Activated naive CD4-positive, alpha-beta T cell (primary cell): ENCODE measurements around the gene MCTP1.
"Not testable (repeated sequence)": the region's sequence is repeated elsewhere in the genome, so short reads cannot be mapped to it uniquely, and the experiment has no call there.

Source experiments
- DNase-seq, 4 experiments: peaks; one replicate each; lab custom pipeline; 2025; lab: John Stamatoyannopoulos, UW

Gene MCTP1

DNA sequence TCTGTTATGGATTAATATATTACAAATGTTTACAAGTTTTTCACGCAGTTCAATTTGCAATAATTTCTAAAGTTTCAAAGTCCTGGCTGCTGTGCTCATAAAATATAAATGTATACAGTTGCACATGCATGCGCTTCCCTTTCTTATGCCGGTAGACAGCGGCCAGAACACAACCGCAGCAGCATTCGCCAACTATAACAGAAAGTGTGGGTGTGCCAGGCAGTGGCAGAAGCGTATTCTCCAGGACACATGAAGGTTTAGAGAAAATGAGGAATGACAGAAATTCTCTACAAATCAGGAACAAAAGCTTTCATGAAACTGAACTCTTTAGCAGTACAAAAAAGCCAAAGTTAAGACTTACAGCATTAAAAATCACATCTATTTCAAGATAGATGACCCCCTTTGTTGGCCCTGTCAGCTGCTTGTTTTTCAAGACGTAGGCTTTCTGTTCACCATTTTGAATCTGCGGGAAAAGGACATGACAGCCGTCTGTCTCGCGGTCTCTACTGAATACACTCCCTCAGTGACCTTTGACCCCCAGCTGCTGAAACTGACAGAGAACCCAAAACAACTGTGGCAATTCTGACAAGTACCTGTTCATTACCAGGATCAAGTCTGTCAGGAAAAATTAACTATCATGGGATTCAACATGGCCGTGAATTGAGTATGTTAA, 414.2 kb downstream of the MCTP1 start:
- no peak for DNase-seq

DNA sequence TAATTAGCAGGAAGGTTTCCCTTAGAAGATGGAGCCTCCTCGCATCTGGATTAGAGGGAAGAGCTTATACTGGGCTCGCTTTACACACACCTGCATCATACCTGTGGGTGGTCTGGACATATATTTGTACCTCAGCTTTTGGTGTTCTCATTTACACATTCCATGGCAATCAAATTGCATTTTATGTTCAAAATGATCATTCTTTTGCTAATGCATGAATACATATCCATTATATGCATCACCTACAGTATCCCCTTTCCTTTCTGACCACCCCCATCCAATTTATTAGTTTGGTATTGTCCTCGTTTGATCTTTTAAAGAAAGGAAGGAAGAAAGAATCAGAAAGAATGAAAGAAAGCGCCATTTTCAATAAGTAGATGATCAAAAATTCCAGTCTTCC, 415.0 kb downstream of the MCTP1 start:
- DNase-seq: no peak

DNA sequence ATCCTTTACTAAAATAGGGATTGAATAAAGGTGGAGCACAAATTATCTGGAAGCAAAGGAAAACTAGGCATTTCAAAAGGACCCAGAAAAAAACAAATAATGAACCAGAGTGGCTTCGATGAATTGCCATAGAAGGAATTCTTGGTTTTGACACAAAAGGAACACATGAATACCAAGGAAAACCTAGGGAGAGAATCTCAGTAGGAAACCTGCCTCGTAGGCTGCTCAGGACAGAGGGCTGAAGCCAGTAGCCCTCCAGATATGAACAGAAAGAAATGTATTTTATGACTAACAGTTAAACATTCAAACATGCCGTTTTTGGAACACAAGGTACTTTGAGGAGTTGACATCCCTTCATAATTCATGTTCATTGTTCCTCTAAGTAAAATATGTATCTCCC, 420.9 kb downstream of the MCTP1 start:
- no peak for DNase-seq

DNA sequence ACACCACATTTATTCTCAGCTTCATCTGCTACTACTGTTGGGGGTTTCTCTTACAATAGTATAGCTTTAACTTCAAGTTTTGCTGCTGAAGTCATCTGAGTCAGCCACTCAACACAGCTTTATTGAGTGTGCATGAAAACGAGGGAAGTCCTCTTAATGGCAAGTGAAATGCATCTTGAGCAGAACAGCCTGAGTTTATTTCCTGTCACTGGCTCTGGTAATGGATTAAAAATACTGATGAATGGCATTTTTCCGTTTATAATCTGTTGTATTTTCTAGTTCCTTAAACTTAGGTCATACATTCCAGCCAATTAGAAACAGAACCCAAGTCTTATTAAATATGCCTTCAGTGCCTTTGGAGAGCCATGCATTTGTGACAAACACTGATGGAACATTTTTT, 427.8 kb downstream of the MCTP1 start:
- DNase-seq: no peak

DNA sequence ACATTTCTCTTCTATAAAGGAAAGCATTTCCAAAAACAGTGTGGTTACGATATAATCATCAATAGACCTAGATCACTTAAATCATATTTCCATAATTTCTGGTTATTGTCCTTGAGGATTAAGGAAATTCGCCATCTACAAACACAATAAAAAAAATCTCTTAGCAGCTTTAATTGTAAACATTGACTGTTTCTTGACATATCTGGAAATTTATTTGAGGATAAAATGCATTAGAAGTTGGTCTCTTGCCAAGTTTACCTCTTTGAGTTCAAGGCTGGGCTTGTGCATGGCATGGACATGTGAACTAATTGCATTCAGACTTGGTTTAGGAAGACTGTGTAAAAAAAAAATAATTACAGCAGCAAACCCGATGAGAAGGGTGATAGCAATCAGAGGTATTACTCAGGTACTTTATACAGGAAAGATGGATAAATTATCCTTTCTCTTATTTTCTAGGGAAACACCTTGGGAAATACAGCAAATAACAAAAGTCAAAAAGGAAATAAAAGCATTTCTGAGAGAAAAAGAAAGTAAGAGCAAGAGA, 428.6 kb downstream of the MCTP1 start:
- no peak for DNase-seq

DNA sequence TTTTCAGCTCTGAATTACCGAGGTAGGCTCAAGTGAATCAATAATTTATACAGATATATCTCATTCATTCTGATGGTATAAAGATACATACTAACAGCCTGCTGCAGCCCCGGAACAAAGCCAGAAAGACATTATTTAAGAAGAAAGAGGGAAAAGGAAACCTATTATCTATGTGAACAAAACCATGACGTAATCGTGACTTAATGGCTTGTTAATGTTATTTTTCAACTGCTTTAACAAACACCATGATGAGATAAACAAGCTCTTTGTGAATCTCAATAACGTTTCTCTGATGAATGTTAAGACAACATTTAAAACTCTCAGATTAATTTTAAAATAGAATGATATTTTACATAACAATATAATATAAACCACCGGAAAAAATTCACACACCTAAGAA, 429.4 kb downstream of the MCTP1 start:
- no peak for DNase-seq

DNA sequence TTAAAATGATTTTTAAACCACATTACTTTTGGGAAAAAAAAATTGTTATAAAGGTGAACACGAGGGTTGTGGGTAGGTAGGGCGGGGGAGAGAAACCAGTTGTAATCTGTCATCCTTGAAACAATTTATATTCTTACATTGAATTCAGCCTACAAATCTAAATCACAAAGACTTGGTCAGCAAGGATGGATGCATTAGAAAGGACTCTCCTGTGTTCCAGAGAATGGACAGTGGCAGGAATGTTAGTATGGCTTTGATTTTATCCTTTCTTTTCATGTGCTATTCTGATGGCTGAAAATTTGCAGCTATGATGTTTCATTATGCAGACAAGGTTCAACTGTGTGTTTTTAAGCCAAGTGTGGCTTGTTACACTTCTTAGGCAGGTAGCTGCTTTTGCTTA, 431.8 kb downstream of the MCTP1 start:
- no peak for DNase-seq

DNA sequence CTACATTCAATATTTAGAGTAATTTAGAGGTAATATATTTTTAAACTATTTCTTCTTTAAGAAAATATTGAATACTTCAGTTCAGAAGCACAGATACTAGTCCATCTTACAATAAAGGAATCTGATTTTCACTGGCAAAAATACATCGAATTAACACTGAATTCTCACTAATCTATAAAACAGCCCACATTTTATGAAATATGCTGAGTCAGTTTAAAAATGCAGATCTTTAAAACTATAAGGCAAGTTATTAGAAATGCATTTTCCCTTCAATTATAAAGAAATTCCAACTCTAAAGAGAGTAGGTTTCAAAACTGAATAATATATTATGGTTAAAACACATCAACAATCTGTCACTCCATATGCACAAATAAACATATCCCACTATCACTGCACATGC, 433.9 kb downstream of the MCTP1 start:
- DNase-seq: no peak

DNA sequence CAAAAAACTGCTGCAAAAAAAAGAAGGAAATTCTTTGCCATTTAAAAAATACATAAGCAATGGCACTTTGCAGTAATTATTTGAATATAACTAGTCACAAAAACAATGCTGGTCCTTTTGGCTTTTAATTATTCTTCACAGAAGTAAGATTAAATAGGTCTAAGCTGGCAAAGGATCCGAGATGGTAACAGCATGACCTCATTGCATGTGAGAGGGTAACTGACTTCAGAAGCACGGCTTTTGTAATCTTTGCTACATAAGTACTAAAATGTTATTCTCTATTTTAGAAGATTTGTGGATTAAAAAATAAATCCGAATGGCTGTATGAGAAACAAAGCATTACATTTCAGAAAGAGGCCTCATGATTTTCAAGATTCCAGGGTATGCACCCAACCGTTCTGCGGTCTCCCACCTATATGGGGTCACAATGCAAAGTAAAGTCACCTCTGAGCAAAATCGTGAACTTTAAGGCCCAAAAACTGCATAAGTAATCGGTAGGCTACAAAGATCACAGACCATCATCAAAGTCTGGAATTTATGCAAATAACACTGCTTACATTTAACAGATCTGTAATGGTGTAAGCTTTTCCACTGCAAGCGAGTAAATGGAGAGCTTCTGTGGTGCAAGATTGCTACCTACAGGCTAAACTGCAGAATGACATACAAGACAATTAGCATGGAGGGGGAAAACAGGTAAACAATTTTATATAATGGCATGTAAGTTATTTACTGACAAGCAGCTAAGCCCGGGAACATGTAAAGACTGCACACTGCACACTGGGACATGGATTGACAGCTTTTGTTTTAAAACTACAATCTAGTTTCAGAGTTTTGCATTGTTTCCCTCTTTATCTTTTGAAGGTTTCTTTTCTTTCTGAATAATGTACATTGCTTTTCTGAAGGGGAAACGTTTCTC, 434.8 kb downstream of the MCTP1 start:
- DNase-seq: no peak

DNA sequence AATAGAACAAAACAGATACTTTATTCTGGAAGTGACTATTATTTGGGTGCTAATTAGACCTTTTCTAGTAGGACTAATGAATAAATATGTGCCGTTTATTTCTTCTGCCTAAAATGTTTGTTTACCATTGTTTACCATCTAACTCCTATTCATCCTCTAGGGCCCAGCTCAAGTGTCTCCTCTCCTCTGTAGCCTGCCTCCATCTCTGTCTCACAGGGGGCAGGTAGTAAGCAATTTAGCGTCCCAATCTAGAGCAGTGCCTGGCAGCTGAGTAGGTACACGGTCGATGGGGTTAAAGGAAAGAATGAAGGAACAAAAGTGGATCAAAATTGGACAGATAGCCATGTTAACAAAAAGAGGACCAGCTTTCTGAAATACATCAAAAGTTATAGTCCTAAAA, 435.6 kb downstream of the MCTP1 start:
- no peak for DNase-seq

DNA sequence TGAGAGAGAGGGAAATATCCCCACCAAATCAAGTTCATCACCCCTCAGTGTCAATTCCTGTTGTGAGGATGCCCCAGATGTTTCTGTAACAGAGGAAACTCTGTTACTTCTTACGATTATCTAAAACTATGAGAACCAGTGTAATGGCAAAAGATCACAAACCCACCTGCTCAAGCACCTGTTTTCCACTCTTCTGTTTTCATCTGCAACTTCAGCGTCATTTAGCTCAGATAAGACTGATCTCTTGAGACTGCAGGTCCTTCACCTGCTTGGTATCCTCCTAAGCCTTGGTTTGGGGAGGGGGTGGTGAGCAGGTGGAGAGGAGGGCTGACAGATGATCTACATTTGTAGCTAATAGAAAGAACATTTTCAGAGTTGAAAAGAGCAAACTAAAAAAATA, 437.2 kb downstream of the MCTP1 start:
- DNase-seq: no peak

DNA sequence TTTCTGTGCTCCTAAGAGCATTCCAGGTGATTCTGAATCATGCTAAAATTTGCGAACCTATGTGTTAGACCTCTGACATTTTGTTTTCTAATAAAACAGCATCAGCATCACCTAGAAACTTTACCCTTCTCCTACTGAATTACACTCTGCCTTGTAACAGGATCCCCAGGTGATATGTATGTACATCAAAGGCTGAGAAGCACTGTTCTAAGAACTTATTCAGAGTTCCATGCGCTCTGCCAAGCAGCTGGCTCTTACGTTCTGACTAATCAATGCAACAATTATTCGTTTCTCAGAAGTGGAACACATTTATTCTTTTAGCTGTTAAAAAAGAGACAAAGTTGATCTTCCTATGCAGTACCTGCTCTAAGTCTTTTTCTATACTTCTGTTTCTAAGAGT, 437.9 kb downstream of the MCTP1 start:
- no peak for DNase-seq

DNA sequence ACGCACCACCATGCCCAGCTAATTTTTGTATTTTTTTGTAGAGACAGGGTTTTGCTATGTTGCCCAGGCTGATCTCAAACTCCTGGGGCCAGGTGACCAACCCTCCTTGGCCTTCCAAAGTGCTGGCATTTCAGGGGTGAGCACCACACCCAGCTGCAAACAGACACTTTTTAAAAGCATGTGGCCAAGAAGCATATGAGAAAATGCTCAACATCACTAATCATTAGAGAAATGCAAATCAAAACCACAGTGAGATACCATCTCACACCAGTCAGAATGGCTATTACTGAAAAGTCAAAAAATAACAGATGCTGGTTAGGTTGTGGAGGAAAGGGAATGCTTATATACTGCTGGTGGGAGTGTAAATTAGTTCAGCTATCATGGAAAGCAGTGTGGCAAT, 439.2 kb downstream of the MCTP1 start:
- not testable (repeated sequence) for DNase-seq

DNA sequence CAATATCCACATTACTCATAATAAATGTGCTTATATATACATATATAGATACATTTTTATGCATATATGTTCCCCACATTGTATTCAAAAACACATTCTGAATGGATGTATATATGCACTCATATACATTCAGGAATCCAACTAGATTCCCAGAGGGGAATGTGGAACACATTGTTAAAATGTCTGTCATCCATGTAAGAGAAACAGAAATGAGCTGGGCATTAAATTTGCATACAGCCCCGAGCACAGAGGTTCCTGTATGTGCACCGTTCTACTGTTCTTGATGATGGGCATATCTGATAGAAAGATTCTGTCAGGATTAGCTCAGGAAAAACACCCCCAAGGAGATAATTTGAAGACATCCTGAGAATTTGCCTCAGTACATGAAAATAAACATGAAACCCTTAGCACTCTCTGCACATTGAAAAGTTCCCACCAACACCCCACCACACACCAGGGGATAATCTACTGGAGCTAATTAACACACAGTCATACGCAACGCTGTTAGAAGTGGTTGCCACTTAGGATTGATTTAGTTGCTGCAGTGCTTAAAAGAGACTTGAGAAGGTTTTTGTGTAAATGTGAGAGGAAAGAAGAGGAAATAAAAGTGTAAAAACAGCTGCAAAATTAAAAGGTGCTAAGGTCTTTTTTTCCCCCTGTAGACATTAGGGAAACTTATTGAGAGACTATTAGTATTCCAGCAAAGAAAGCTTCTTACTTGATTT, 443.1 kb downstream of the MCTP1 start:
- no peak for DNase-seq

DNA sequence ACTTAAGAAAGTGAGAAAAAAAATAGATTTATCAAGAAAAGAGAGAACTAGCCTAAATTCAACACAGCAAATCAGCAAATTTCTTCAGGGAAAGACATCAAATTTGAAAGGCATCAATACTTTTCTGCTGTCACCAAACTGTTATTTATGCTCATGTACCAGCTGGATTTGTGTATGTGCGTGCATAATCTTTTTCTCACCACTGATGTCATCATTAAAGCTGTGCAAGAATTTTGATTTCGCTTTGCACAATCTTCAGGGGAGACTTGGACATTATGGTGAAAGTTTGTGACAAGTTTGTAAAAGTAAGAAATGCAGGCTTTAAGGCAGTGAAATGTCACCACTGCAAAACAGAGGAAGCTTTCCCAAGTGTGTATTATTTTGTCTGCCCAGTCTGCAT, 451.0 kb downstream of the MCTP1 start:
- DNase-seq: no peak

DNA sequence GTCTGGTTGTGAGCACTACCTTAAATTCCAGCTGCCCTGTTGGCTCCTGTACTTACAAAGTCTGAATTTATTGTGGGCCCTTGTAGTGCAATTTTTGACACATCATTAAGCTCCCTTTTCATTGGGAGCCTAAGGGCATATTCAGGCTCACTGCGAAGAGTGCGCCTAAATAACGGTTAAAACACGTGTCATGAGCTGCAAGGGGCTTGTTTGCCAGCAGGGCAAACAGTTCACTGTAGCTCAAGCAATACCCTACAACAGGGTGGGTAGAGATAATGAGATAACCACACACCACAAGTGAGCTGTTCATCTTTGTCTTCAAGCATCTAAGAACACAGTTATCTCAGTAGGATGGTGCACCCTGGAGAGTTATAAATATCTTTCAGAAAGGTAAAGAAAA, 452.2 kb downstream of the MCTP1 start:
- no peak for DNase-seq

DNA sequence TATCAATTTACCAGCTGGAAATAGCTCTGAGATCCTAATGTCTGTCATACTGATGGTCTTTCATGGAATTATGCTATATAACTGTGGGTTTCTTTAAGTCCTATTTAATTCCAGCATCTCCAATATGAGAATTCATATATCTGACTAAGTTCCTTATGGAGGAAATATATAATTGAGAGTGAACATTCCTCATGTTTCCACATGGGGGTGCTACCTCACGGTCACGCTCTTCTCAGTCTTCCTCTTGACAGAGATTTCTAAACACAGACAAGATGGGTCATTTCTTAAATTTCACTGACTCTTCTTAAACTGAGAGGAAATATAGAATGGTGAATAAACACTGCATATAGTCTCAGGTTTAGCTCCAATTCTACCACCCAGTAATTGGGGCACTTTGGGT, 454.4 kb downstream of the MCTP1 start:
- no peak for DNase-seq

DNA sequence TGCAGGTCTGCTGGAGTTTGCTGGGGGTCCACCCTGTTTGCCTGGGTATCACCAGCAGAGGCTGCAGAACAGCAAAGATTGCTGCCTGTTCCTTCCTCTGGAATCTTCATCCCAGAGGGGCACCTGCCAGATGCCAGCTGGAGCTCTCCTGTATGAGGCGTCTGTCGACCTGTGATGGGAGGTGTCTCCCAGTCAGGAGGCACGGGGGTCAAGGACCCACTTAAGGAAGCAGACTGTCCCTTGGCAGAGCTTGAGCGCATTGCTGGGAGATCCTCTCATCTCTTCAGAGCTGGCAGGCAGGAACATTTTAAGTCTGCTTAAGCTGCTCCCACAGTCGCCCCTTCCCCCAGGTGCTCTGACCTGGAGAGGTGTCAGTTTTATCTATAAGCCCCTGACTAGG, 456.7 kb downstream of the MCTP1 start:
- not testable (repeated sequence) for DNase-seq

DNA sequence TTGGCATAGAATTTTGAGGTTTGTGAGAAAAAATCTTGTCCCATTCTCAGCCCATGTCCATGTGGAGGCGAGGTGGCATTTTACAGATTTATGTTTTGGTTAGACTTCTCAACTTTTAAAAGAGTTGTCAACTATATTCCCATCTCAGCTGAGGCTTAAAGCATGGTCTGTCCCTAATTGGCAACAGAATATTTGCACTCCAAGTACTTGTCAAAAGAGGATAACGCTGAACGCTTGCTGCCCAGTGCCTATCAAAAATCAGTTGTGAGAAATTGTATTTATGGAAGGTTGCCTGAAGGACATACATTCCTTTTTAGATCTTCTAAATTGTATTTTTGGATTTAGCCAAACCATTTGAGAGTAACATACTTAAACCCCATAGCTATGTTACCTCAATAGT, 464.4 kb downstream of the MCTP1 start:
- no peak for DNase-seq

DNA sequence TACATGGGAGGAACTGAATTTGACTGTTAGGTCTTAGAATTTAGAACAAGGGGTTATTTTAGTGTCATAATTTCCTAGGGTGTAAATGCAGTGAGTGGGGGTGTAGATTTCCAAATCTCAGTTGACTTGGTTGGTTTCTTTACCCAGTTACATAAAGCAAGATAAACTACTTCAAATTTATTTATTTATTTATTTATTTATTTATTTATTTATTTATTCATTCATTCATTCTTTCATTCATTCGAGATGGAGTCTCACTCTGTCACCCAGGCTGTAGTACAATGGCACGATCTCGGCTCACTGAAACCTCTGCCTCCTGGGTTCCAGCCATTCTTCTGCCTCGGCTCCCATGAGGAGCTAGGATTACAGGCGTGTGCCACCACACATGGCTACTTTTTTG, 466.0 kb downstream of the MCTP1 start:
- no peak for DNase-seq

DNA sequence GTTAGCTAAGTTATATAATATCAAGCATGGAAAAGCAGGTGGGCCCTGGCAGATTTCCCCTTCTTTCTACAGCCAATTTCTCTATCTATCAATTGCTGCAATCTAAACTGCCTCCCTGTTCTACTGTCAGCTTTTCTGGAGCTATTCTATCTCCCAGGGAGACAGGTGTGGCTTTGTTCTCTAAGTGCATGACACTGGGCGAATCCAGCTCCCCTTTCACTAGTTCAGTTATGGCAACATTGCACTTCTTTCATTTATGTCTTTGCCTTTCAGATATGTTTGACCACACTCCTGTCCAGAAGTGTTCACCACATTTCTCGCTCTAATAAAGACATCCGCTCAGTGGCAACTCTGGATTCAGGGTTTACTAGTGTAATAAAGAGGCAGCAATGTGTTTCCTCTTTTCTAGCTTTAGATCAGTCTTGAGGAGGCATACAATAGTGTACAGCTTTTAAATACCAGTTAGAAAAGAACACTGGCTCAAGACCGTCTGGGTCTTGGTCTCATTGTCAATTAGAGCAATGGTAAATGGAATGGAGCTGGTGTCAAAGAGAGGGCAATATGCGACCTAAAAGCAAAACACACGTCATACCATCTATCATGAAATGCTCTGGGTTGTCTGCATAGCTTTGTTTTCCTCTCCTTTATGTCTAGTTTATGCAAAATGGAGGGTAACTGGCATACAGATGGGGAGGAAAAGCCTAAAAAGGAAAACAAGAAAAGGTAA, 469.4 kb downstream of the MCTP1 start:
- no peak for DNase-seq

DNA sequence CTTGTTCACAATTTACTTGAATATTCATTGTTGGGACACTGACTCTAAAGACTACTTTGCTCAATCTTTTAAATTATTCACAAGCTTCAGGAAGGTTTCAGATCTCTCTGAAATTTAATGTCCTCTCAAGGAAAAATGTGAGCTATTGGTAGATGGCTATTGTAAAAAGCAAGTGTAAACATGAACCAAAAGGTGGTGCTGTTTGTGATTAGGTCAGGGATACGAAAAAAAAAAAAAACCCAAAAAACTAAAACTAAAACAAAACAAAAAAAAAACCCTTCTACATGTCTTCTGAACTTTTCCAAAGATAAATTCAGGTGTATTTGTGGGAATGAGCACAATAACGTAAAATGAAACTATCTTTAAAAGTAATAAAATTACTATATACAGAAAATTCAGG, 472.7 kb downstream of the MCTP1 start:
- DNase-seq: no peak
